ENCODE data around the gene CRLF1.

CRLF1 gene

GRCh38 chr19:18636183-18636968 lies 29.8 kb upstream of the CRLF1 start:
- peak; percentile 100 for DNase-seq

DNA sequence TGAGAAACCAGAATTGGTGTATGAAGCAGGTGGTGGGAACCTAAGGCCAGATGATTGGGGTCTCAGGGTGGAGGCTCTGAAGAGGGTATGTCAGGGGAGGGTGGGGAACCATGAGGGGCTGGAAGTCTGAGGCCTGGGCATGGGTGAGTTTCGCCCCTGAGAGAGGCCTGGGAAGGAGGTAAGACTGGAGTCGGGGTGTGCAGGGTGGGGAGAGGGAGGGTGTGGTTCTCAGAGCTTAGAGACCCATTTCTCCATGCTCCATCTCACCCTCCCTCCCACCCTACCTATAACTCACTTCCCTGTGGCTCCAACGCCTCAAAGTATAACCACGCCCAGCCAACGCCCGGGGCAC lies 29.2 kb upstream of the CRLF1 start:
- no peak for DNase-seq

GRCh38 chr19:18634612-18635297 lies 28.2 kb upstream of the CRLF1 start:
- no peak for DNase-seq

- DNase-seq: no peak
Measured at GRCh38 chr19:18633321-18633720, 26.7 kb upstream of the CRLF1 start.

DNA sequence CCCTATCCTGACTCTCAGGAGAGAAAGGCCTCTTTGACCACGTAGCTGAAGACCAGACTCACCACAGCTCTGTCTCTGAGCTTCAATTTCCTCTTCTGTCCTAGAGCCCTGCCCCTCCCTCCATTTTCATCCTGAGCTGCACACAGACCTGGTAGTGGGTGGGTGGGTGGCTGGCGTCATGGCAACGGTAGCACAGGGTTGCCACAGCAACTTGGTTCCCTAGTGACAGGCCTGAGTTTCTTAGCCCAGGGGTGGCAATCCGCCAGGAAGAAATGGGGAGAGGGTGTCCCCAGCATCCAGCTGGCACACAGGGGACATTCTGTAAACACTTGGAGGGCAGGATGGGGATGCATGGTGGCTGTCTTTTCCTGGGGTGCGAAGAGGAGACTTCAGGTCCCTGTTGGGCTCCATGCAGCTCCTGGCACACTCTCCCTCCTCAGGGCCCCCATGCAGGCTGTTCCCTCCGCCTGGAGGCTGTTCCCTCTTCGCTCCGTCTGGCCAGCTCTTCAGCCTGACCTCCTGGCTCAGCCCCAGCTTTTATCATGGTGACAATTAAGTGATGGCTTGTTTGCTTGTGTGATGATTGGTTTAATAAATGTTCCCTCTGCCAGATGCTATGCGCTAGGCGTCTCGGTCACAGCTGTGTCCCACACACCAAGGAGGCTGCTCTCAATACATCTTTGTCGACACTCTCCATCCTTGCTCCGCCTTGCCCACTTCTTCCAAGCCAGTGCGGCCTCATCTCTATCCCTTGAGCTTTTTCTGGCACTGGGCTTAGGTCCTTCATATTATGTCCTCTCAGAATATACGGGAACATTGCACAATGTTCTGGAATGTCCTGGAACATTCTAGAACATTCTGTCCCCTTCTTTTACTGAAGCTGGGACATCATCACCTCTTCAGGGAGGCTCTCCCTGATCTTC lies 22.8 kb upstream of the CRLF1 start:
- DNase-seq: no peak

- no peak for DNase-seq
Measured at GRCh38 chr19:18626906-18627305, 20.3 kb upstream of the CRLF1 start.

DNA sequence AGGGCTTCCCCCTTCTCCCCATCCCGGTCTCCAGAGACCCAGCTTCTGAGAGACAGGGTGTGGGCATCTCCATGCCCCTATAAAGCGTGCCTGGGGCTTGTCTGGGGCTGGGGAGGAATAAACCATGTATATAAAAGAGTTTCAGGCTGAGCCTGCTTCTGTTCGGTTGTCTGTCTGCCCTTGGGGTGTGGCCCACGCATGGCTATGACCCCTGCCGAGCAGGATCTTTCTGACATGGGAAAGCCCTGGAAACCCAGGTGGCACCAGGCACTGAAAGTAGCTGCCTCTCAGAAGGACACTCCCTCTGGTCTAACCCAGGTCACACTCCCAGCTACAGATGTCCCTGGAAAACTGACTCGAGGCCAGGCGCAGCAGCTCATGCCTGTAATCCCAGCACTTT lies 14.3 kb upstream of the CRLF1 start:
- no peak for DNase-seq

DNA sequence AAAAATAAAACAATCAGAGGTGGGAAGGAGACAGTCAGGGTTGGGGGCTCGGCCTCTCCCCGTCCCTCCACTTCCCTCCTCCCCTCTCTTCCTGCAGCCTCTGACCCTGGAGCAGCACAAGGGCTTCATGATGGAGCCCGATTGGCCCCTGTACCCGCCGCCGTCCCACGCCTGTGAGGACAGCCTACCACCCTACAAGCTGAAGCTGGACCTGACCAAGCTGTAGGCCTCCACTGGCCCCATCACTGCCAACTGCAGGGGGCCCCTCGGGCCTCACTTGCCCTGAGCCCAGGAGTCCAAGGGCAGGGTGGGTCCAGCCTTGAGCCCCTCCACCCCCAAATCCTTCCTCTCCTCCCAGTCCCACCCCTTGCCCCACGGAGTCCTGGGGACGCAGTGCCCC lies 13.7 kb upstream of the CRLF1 start:
- no peak for DNase-seq

- no peak for DNase-seq
Measured at GRCh38 chr19:18618236-18618635, 11.6 kb upstream of the CRLF1 start.

DNA sequence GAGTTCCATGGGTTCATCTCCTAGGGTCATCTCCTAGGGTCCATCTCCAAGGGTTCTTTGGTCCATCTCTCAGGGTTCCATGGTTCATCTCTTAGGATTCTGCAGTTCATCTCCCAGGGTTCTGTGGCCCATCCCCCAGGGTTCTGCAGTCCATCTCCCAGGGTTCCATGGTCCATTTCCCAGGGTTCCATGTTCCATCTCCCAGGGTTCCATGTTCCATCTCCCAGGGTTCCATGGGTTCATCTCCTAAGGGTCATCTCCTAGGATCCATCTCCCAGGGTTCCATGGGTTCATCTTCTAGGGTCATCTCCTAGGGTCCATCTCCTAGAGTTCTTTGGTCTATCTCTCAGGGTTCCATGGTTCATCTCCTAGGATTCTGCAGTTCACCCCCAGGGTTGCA lies 11.0 kb upstream of the CRLF1 start:
- DNase-seq: no peak

GRCh38 chr19:18616023-18616422 lies 9.4 kb upstream of the CRLF1 start:
- no peak for DNase-seq

- DNase-seq: no peak
Measured at GRCh38 chr19:18613589-18614234, 7.1 kb upstream of the CRLF1 start.

DNA sequence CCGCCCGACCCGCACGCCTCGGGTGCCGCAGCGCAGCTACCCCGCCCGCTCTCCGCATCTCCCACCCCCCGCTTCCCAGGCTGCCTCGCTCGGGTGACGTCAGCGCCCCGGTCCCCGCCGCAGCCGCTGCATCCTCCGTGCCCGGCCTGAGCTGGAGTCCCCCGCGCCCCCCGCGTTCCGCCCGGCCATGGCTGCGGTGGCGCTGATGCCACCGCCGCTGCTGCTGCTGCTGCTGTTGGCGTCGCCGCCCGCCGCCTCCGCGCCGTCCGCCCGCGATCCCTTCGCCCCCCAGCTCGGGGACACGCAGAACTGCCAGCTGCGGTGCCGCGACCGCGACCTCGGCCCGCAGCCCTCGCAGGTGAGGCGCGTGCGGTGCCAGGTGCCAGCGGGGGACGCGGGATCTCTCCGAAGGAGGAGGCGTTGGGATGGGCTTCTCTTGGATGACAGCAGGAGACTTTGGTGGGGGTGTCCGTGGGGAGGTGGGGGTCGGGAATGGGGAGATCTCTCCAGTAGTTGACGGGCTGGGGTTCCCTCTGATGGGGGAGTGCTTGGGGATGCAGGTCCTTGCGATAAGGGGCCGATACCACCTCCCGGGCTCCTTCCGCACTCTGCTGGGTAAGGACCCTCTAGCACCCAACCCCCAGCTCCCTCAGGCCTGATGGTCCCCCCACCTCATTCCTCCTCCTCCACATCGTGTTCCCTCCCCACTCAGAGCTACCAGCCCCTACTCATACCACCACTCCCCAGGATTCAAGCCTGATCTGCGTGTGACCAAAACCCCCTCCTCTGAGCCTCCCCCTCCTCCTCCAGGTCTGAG lies 6.4 kb upstream of the CRLF1 start, which contains the start of gene TMEM59L:
Gene TMEM59L (plus strand): TSS at position 99 of the 817 bp plus-strand sequence. CDS start 89 bp downstream, at position 188.
- DNase-seq: peak; percentile 49

DNA sequence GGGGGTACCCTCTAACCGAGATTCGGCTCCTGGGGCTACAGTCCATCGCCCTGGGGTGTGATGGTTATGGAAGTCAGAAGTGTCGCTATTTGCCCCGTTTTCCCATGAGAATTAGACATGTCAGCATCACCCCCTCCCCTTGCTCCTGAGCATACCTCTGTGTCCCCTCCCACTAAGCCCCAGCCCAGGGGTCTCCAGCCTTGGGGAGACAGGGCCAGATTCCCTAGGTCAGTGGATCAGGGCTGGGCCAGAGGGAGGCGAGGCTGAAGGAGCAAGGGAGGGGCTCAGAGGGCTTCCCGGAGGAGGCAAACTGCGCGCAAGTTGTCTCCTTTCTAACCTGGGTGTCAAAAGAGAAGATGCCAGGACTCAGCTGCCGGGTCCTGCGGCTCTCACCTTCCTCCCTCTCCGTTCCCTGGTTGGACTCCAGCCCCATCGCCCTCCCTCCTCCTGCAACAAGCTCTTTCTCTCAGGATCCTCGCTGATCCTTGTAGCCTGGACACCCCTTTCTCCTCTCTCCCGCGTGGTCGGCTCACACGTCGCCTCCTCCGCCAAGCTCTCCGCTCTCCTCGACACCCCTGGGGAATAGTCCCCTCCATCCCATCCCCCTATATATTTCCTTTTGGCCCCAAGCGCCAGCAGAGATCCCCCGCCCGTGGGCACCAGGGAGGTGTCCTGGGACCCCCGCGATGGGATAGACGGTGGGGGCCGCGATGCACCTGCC lies 5.6 kb upstream of the CRLF1 start:
- DNase-seq: no peak

DNA sequence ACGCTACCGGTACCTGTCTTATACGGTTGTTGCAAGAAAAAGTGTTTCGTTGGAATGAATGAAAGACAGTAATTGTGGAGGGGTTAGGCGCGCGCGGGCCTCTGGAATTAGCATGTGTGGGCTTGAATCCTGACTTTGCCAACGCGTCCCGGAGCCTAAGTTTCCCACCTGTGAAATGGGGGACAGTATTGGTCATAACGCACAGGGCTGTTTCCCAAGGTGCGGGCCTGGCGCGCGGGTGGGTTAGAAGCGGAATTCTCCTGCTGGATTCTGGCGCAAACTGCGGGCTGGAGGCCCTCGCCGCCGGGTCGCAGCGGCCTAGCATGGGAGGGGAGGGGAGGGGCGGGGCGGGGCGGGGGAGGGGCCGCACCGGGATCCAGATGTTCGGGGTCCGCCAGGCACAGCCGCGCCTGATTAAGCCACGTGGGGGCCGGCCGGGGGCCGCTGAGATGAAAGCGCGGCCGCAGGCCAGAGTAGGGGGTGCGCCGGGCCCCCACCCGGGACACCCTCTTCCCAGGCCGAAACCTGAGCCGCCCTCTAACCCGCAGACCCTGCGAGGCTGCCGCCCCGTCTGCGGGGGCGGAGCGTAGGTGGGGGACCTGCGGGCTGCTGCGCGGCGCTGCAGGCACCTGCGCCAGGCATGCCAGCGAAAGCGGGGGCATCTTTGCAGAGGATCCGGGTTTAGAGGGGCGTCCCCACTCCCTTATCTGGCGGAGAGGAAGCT lies 4.9 kb upstream of the CRLF1 start:
- DNase-seq: no peak

GRCh38 chr19:18610556-18611326 lies 4.1 kb upstream of the CRLF1 start:
- no peak for DNase-seq

GRCh38 chr19:18610245-18610555 lies 3.6 kb upstream of the CRLF1 start:
- DNase-seq: no peak

- DNase-seq: no peak
Measured at GRCh38 chr19:18609717-18610051, 3.1 kb upstream of the CRLF1 start.

- no peak for DNase-seq
Measured at GRCh38 chr19:18608805-18609716, 2.5 kb upstream of the CRLF1 start.
